Esophagus muscularis mucosa (tissue), 4 donors: Measurements from ENCODE around the gene NOD2. TPM values are rescaled to one million over a fixed set of nuclear protein-coding genes. Genes with fewer than 3 reads are reported as not detected.

Source experiments
- DNase-seq: peaks from one replicate; pipeline ENCODE4 v3.0.0-alpha.2; 2017; ENCODE audit errors: extremely low spot score
- H3K27ac ChIP-seq, 4 donors: fragments of 200-600 bp; sonication (generic); replicated peaks in 1 of 4; 1 replicate in 3 of 4; 2 replicates in 1 of 4; pipeline ENCODE4 v1.5.1; 2016 to 2019; ENCODE audit warnings: mild to moderate bottlenecking in 1 of 4
- H3K27me3 ChIP-seq, 4 donors: fragments of 200-600 bp; sonication (generic); one replicate each; pipeline versions ENCODE4 v1.5.1 to v1.6.0; 2016 to 2019
- H3K36me3 ChIP-seq, 4 donors: fragments of 200-600 bp; sonication (generic); one replicate each; pipeline ENCODE4 v1.5.1; 2016 to 2019
- H3K4me1 ChIP-seq, 4 donors: fragments of 200-600 bp; sonication (generic); one replicate each; pipeline ENCODE4 v1.5.1; 2016 to 2019
- H3K4me3 ChIP-seq, 4 donors: fragments of 200-600 bp; sonication (generic); 1 replicate in 2 of 4; 2 replicates in 2 of 4; pipeline ENCODE4 v1.5.1; 2016 to 2019; ENCODE audit warnings: mild to moderate bottlenecking in 4 of 4, moderate library complexity in 1 of 4
- H3K9me3 ChIP-seq, 4 donors: fragments of 200-600 bp; sonication (generic); 1 replicate in 3 of 4; 2 replicates in 1 of 4; pipeline ENCODE4 v1.5.1; 2016 to 2019
- EP300 ChIP-seq: sonication (generic); formaldehyde crosslinking; IDR thresholded peaks from one replicate; pipeline ENCODE4 v1.6.1; 2017; ENCODE audit warnings: antibody characterized with exemption
- POLR2A ChIP-seq: fragments of 450-650 bp; IDR thresholded peaks from one replicate; pipeline ENCODE4 v1.6.1; 2017; ENCODE audit warnings: antibody characterized with exemption, moderate library complexity, mild to moderate bottlenecking, low read depth
- POLR2AphosphoS5 ChIP-seq, 2 donors: sonication (generic); formaldehyde crosslinking; IDR thresholded peaks; one replicate each; pipeline ENCODE4 v1.6.1; 2017; ENCODE audit warnings: antibody characterized with exemption in 2 of 2
- WGBS: methylation state at CpG from one replicate; pipeline ENCODE4 v1.1.5; 2018; 5-methylcytosine and 5-hydroxymethylcytosine counted together
- intact Hi-C: fragments of 100-400 bp; cut with DNase I; formaldehyde crosslinking; loops from one replicate; pipeline ENCODE4 v1.15.1; 2023
- small RNA-seq, 3 donors: library from RNA; depleted of rRNA; stranded (forward); fragments of <200 nt; gene quantifications; one replicate each; pipeline ENCODE3, GENCODE V24; 2016
- total RNA-seq, 4 donors: library from RNA; depleted of rRNA; stranded (reverse); fragments of >200 nt; gene quantifications; one replicate each; pipeline versions ENCODE4 v1.1.0 to v1.2.1, GENCODE V29; 2016
- TF ChIP-seq, protein P1 (sequence below), 3 experiments: fragments of 200-600 bp in 2 of 3; fragments of 450-650 bp in 1 of 3; sonication (generic) in 2 of 3; IDR thresholded peaks; one replicate each; pipeline ENCODE4 v1.5.1; 2017 to 2019; ENCODE audit warnings: antibody characterized with exemption in 3 of 3, mild to moderate bottlenecking in 2 of 3, moderate library complexity in 1 of 3

Gene NOD2
- total RNA-seq, 4 donors from 2014 or later, result 1.2 to 6.0 (median 2.5) TPM

DNA sequence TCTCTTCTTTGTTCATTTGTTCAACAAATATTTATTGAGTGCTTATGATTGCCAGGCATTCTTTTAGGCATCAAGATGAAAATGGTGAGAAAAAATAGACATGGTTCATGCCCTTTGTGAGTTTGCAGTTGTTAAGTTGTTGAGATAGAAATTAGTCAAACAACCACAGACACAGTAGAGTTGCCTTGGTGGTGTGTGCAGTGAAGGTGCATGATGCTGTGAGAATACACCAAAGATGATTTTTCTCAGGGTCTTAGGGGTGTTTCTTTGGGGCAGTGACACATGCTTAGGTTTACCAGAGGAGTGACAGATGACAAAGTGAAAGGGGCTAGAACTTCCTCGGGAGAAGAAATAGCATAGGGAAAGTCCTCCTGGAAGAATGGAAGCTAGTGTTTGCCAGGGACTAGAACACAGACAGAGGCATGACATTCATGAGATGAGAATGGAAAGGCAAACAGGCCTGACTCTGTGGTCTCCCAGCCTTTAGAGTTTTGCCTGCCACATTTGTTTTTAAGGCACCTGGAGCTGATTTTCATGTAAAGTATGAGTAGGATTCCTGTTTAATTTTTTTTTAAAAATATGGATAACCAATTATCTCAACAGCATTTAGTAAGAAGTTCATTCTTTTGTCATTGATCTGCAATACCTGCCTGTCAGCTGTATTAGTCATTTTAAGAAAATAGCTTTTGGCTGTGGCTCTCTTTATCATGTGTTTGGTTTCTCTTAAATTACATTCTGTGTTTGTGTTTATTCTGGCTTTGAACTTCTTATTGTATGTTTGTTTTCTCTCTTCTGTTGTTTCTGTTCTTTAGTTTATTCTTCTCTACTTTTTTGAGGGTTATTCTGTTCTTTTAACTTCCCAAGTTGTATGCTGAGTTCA lies 85.1 kb downstream of the NOD2 start:
- Histone ChIP-seq H3K9me3 (no peaks in the 10 kb centered on the region), H3K36me3 (peaks cover 19 to 64% (median 39%) of the 10 kb centered on the region in 4 donors), H3K4me1 (no peaks in the 10 kb centered on the region), H3K27me3 (no peaks in the 10 kb centered on the region), H3K27ac (no peak overlapping the region), H3K4me3 (no peak overlapping the region)
- DNase-seq, result no peak
- TF ChIP-seq, protein P1, sequence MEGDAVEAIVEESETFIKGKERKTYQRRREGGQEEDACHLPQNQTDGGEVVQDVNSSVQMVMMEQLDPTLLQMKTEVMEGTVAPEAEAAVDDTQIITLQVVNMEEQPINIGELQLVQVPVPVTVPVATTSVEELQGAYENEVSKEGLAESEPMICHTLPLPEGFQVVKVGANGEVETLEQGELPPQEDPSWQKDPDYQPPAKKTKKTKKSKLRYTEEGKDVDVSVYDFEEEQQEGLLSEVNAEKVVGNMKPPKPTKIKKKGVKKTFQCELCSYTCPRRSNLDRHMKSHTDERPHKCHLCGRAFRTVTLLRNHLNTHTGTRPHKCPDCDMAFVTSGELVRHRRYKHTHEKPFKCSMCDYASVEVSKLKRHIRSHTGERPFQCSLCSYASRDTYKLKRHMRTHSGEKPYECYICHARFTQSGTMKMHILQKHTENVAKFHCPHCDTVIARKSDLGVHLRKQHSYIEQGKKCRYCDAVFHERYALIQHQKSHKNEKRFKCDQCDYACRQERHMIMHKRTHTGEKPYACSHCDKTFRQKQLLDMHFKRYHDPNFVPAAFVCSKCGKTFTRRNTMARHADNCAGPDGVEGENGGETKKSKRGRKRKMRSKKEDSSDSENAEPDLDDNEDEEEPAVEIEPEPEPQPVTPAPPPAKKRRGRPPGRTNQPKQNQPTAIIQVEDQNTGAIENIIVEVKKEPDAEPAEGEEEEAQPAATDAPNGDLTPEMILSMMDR (IDR thresholded peaks at IDR 0.05), result no peak
- TF ChIP-seq POLR2AphosphoS5 (IDR thresholded peaks at IDR 0.05) (no peak), POLR2A (no peak), EP300 (no peak)
- 64% methylated on average over 1 of the region's 1 CpG for WGBS
- intact Hi-C loops, result no loop called here

DNA sequence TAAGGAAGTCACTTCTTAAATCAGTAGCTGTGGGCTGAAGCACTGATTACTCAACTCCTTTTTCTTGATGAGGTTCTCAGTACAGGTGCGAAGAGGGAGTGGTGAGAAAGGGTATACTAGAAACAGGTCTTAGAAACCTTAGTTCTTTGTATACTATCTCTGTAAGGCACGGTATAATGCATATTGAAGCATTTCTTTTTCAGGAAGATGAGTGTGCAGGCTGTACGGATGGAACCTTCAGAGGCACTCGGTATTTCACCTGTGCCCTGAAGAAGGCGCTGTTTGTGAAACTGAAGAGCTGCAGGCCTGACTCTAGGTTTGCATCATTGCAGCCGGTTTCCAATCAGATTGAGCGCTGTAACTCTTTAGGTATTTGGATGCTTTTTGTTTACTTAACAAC lies 87.6 kb downstream of the NOD2 start:
- Histone ChIP-seq H3K27me3 (no peaks in the 10 kb centered on the region), H3K9me3 (no peaks in the 10 kb centered on the region), H3K27ac (no peak overlapping the region), H3K4me3 (no peak overlapping the region), H3K36me3 (peaks cover 21 to 88% (median 58%) of the 10 kb centered on the region in 4 donors), H3K4me1 (no peaks in the 10 kb centered on the region)
- 87% methylated on average over 7 of the region's 7 CpGs for WGBS
- TF ChIP-seq, protein P1 (IDR thresholded peaks at IDR 0.05), result no peak
- TF ChIP-seq POLR2AphosphoS5 (IDR thresholded peaks at IDR 0.05) (no peak), EP300 (no peak), POLR2A (no peak)
- intact Hi-C loops, result no loop called here
- no peak for DNase-seq

- Histone ChIP-seq H3K27me3 (no peaks in the 10 kb centered on the region), H3K4me1 (no peaks in the 10 kb centered on the region), H3K4me3 (no peak overlapping the region), H3K9me3 (no peaks in the 10 kb centered on the region), H3K36me3 (peaks cover 21 to 89% (median 62%) of the 10 kb centered on the region in 4 donors), H3K27ac (no peak overlapping the region)
- DNase-seq, result no peak
- WGBS, result 88% methylated on average over 3 of the region's 3 CpGs
- TF ChIP-seq POLR2AphosphoS5 (IDR thresholded peaks at IDR 0.05), result no peak
- no peak for TF ChIP-seq EP300
- TF ChIP-seq, protein P1 (IDR thresholded peaks at IDR 0.05), result no peak
- no peak for TF ChIP-seq POLR2A
- intact Hi-C loops, result no loop called here
Observed at GRCh38 chr16:50781518-50781917, 88.1 kb downstream of the NOD2 start.

Small RNAs within 50 kb of the gene (small RNA-seq; reads per million reads assigned to genes)
- gene MIR3181, result 0 reads per million in 3 donors

Other genes starting within 250 kb of the NOD2 start
- gene NKD1, start 145.2 kb upstream of the NOD2 start, total RNA-seq, result 10 to 100 TPM; 37.1 to 87.8 (median 54.1) TPM
- 1 to 10 TPM in 3 of 4 donors, under 1 TPM in 1; 0.39 to 5.0 (median 1.8) TPM for gene SNX20, start 12.3 kb upstream of the NOD2 start, total RNA-seq
- 10 to 100 TPM; 40.1 to 46.4 (median 40.8) TPM for gene CYLD, start 48.5 kb downstream of the NOD2 start, total RNA-seq